CD1c-positive myeloid dendritic cell (primary cell): ENCODE results near the gene OTX2.

ENCODE experiments used
- DNase-seq: peaks from one replicate; pipeline ENCODE4 v3.0.0-alpha.2; 2016; ENCODE audit errors: extremely low spot score

Gene OTX2

DNA sequence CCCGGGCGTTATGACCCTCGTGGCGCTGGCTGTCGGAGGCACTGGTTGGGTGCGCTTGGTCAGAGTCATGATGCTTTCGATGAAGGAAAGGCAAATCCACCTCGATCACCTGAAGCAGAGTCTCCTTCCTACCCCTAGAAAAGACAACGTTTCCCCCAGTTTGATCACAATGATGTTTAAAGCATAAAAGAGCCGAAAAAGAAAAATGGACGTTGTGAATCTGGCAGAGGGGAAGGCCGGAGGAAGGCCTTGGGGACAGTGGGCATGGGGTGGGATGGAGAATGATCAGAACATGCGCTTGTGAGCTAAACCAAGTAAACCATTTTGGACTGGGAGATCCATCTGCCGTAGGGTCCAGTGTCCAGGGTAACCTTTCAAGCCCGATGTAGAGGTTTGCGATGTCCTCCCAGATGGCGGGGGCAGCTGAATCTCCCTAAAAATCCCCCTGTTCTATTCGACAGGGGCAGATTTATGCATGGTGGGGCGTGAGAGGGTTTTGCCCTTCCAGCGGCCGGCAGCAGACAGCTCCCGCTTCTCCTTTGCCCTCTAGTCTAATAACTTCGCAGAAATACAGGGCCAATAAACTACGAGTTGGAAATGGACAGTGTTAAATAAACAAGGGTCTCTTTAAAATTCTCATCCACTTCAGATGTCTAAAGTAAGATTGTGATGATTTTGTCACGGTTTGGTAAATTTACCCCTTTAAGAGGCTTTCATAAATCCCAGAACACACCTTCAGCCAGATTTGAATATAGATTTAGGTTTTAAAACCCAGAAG is 2.3 kb upstream of the OTX2 start:
- no peak for DNase-seq

DNA sequence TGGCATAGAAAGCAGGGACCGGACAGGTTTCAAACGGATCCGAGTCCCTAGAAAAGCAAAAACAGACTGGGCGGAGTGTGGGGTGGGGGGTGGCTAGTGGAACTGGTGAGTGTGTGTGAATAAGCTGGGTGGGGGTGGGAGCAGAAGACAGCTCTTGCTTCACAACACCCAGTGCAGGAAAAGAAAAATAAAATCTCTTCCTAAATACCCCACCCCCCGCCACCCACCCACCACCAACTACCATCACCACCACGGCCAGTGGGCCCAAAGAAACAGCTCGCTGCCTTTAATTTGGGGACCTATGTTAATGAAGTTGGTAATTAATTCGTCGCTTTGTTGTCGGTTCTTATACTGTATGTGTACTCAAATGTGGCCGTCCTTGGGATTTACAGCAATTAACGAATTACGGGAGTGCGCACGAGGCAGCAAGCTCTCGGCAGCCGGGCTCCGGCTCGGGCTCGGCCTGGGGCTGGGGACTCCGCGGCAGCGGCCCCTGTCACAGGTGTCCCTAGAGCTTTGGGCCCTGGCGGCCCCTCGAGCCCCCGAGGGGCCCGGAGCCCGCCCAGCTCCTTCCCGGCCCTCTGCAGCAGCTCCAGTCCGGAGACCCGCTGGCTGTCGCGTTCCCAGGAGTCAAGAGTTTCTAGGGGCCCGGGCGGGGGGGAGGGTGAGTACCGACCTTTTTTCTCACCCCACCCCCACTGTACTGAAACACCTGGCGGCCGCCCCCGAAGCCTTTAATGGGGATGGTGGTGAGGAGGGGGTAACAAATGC is 1.5 kb upstream of the OTX2 start:
- no peak for DNase-seq

DNA sequence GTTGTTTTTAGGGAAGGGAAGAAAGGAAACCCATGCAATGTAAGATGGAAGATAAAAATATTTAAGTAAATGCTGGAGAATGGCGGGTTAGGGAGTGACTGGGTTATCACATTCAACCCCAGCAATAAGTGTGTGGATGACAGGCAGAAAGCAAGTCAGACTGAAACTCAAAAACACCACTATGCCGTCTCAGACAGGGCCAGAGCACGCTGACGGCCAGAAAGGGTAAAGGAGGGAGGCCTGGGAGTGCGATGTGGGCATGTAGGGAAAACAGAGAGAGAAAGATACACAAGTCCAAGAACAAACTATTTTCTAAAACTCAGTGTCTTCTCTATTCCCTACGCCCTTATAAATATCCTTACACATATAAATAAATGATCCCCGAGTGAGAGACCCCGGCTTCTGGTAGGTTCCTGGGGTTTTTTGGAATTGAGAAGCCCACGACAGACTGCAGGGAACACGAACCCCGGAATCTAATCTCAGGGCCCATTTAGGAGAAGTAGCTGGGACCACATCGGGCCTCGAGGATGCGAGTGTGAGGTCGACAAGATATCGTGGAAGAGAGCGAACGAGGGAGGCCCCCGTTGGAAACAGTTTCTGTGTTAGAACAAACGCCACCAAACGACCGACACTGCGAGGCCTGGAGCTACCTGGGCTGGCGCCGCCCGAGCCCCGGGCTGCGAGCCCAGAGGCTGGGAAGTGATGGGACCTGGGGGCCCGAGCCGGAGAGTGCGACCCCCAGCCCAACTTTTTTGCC is 735 bp upstream of the OTX2 start:
- no peak for DNase-seq

DNA sequence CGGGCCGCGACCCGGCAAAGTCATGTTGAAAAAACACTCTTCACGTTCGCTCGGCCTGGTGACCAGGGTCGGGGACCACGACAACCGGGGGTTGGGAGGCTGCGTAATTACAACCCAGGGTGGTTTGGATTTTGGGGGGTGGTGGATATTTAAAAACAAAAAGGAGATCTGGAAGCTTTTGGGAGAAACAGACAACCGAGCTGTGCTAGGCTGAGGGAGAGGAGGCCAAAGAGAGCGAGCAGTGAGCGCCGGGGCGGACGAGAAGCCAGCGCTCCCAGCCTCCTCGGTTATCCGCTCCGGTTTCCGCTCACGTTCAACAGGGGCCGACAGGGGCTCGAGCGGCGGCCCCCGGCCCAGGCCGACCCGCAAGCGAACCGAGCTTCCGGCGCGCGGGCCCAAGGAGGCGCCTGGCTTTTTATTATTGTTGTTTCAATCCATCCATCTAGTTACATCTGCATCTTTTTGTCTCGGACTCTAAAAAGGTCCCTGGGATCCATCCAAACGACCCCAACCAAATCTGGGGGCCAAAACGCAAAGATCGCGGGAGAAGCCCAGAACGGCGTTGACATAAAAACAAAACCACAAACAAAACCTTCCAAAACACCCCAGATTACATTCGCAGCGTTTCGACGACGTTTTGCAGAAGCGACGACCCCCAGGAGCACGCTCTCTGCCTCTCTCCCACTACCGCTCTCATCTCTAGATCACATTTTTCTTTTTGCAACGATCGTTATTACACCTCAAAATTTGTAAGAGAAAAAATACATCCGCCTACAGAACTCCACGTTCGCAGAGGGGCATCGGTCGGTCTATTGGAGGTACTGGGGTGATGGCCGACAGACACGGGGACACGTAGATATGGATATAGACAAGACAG is 771 bp downstream of the OTX2 start:
- no peak for DNase-seq

DNA sequence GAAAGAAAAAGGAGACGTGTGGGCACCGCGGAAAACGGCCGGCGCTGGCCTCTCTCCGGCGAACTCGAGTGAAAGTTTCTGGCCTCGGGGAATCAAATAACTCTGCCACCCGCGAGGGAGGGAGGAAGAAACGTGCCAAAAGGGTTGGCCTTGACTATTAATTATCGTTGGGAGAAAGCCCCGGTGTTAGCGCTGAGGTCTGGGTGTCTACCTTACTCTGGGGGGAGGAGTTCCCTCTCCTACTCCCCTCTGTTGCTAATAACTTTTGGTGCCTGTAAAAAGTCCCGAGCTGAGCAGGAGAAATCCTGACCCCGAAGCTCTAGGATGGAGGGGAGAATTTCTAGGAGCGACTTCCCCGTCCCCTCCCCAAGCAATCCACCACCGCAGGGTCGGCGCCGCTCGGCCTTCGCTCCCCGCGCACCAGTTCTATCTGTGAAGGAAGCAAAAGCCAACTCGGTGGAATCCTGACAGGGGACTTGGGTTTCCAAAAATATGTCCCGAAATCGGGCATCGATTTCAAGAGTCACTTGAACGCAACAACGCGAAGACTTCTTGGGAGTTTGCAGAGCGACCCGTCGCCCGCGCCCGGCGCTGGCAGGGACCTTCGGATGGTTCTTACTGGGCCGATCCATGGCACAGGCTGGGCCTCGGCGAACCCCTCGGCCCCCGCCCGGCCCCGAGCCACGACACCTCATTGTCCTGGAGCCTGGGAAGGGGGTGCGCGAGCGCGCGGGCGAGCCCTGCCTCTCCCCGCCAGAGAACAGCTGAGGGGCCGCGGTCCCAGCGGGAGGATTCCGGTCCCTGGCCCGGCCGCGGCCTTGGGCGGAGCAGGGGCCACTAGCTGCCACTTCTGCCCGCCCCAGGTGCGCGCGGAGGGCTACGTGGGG is 1.7 kb downstream of the OTX2 start:
- DNase-seq: no peak

DNA sequence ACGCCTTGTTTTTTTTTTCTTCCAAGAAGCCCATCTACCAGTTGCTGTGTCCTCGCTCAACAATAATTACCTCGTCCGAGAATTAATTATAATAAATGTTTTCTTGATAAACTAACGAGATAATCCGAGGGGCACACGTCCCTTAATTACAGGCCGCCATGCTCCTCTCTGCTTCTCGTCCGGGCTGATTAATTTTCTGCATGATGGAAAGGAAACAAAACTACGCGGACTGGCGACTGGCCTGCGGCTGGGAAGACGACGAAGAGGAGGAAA is 2.2 kb downstream of the OTX2 start:
- no peak for DNase-seq

DNA sequence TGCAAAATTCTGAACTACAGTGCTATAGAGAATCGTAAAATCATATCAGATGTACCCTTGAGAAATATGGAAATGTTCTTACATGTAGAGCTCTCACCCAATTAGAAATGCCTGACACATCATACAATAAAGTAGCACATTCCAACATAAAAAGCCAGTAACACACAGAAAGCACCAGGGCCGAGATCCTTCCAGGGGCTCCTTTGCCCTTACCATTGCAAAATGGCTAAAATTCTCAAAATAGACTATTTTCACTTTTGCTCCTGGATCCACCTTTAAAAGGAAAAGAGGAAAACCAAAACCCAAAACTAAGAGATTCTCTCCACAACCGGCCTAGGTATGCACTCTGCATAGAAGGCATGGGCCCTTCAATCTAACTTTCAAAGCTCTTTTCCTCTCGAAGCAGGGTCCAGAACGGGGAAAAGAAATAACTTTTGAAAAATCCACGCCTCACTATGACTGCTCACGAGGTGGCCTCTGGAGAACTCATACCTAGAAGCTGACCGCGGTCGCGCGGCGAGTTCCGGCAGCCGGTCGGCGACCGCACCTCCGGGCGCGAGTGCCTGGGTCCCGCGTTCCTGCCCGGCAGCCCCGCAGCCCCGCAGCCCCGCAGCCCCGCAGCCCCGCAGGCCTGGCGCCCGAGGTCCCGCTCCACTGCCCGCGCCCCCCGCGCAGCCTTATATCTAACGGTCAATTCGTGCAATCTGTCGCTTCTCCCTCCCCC is 2.7 kb downstream of the OTX2 start:
- DNase-seq: no peak

DNA sequence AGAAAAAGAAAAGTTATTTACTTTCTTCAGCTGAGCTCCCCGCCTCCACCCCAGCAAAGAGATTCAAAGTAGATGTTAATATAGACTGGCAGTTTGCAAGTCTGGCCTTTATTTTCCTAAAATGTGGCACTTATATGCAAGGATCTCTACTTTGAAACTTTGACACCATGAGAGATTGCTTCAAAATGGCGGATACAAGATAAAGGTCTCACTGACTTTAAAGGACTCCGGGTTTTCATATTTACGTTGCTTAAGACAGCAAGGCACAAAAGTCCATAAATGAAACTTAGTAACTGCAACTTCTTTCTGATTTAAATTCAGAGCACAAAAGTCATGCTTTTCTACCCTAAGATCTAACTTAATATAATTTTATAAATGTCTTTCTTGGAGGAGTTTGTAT is 3.5 kb downstream of the OTX2 start:
- no peak for DNase-seq

DNA sequence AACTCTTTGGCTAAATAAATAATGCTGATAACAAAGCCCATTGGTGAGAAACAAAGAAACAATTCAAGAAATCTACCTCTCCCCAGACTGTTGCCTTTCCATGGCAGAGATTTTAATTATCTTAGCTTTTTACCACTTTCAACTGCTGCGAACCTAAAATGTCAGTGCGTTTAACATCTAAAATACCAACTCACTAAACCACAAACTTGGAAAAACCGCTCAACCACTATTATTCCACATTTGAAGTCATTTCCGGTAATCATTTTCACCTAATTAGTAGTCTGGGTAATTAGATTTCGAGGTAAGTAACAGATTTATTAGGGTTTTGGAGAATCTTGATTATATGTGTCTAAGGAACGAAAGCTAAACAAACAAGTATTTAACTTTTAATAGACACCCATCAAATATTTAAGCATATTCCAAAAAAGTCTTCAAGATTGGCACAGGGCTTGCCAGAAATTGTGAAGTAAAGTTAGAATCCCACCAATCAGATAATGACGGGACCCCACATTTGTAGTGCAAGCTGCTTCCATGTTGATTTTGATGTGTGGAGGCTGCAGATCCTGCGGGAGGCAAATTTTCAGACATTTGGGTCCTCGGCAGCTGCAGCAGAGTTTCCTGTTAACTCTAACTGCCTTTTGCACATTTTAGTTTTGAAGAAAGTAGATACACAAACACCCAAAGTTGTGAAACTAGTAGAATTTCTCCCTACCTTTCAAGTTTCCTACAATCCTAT is 4.1 kb downstream of the OTX2 start:
- DNase-seq: no peak

DNA sequence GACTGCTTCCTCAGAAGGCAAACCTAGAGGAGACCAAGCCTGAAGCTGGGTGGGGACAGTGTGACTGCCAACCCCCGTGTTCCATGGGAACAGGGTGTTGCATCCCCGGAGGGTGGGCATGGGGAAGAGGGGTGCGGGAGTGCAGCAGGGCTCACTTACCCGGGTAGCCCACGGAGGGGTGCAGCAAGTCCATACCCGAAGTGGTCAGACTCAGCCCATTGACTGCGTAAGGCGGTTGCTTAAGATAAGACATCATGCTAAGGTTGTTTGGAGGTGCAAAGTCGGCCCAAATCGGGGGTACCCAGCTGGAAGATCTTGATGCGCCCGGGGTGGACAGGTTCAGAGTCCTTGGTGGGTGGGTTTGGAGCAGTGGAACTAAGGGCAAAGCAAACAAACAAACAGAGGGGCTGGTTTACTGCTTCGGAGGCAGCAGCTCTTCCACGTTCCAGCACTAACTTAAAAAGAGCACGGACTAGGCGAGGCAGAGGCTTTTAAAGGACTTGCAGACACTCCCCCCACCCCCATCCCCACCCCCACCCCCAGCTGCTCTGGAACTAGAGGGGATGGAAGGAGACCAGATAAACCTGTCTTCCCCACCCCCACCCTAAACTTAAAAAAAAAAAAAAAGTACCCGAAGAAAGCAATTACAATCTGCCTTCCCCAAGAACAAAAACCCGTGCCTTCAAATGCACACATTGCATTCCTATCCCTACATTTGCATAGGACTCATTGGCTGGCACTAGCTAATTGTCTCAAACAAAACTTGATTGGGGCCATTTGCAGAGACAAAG is 4.9 kb downstream of the OTX2 start:
- DNase-seq: no peak

DNA sequence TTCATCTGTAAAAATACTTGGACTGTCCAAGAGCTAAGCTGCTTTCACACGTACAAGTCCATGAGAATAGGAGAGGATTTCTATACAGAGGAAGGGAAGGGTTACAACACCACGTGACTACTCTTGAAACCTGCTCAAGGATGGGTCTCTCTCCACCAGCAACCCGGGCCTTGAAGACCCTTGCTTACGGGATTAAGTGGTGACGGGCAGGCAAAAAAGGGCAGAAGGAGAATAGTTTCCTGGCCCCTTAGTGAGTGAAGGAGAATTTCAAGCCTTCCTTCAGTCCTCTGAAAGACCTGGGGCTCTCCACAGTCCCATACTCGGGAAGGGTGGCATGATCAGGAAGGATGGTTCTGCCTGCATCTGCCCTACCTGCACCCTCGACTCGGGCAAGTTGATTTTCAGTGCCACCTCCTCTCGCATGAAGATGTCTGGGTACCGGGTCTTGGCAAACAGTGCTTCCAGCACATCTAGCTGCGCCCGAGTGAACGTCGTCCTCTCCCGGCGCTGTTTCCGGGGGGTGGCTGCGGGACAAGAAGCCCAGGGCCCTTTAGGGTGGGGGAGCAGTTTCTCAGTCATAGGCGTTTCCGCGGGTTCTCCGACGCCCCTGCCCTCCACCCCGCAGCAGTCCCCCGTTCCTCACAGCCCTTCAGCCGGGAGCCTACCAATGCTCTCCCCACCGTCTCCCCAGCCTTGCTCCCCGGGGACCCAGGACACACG is 6.3 kb downstream of the OTX2 start:
- no peak for DNase-seq

DNA sequence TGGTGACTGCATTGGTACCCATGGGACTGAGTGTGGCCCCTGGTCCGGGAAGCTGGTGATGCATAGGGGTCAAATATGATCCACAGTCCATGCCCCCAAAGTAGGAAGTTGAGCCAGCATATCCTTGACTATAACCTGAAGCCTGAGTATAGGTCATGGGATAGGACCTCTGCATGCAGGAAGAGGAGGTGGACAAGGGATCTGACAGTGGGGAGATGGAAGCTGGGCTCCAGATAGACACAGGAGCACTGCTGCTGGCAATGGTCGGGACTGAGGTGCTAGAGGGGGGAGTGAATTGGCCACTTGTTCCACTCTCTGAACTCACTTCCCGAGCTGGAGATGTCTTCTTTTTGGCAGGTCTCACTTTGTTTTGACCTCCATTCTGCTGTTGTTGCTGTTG is 8.4 kb downstream of the OTX2 start:
- no peak for DNase-seq

DNA sequence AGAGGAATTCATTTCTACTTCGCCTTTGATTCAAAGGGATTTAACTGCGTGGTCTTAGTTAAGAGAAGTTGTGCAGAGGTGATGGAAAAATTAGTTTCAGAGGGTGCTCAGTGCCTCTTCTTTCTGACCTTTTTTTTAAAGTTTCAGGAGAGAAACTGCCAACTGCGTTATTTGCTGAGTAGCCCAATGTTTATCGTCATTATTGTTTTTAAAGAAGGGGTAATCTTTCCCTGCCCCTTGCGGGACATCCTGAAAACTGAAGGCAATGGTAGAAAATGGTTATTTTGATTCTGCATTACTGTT is 11.0 kb downstream of the OTX2 start:
- no peak for DNase-seq

DNA sequence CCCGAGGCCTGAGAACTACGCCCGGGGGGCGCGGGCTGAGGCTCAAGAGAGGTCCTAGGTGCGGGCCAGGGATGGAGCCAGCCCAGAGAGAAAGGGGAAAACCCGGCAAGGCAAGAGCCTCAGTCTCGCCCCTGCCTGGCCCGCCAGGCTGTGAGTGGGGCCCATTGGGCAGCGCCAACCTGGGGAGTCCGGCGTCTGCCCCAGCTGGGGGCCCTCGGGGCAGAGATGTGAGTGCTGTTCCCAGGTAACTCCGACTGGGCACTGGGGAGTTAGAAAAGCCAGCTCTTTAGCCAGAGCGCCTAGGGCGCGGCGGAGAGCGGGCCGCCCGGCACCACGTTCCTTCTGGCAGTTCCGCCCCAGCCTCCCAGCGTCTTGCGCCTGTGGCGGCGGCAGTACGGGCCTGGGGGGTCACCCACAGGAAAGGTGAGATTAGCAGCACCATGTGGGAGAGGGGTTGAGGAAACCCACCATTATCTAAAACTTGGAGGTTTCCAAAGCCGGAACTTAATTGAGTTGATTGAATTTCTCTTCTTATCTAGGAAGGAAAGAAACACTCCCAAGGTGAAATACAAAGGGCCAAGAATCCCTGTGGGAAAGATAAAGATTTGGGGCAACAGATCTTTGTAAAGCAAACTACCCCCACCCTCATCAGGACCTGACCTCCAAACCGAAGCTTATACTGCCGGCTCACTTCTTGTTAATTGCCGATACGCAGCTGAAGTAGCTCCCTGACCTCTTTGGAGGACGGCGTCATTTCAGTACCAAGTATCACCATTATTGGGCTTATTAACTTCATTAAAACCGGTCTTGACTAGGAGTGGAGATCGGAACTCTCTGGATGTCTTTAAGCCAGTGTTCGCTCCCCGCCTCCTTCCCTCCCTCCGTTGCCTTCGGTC is 11.6 kb downstream of the OTX2 start:
- no peak for DNase-seq

DNA sequence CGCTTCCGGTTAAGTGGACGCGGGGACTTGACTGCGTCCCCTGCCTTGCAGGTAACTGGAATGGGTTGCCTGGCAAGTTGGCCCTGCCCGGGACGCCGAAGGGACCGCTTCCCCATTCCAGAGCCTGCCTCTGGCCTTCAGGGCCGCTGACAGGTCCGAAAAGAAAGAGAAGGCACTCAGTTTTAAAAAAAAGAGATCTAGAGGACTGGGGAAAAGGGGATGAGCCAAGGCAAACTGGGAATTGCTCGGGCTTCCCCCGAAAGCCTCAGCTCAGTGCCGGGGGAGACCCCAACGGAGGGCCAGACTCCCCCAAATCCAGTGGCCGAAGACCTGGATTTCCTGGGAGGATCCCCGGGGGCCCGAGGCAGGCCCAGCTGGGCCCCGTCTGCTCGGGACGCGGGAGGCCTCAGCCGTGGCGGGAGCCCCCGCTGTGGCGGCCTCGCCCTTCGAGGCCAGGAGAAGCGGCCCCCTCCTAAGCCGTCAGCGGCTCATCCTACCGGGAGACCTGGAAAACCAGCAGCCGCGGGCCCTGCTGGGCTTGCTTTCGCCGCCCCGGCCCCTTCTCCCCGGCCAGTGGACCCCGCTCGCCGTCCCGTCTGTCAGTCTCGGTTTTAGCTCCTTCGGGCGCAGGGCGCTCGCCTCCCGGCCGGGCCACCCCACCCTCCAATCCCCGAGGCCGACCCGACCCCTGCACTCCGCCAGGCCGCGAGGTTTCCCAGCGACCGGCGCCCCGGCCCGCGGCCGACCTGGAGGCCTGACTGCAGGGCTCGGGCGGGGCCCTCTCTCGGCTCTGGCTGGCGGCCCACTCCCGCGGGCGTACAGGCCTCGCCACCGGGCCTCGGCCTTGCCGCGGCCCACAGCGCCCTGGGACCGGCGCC is 12.5 kb downstream of the OTX2 start:
- no peak for DNase-seq

DNA sequence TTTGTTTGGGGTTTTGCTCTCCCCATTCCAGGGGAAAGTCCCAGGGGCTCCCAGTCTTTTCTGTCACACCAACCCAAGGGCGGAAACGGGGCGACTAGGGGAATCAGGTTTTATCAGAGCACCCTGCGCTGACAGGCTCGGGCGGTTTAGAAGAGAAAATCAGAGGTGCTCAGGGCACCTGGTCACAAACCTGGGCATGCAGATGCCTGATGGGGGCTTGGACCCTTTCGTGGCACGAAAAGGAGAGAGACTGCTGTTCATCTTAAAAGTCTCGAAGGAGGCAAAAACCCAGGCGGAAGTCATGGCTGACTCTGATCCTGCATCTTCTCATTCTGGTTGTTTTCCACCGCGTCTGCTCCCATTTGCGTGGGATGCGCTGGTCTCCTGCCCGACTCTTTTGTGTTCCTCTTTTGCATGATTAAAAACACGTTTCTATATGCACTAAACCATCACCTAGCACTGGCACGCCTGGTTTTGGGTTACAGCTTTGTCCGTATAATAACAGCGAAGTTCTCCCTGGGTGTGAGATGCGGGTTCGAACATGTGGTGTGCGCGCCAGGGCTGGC is 13.2 kb downstream of the OTX2 start:
- DNase-seq: no peak
